ENCODE data around the gene RDM1. TPM values are rescaled to one million over a fixed set of nuclear protein-coding genes. Genes with fewer than 3 reads are reported as not detected.

The RDM1 gene
- total RNA-seq, 1 donor: not detected

- Histone ChIP-seq H3K27me3 (ENCODE audit: insufficient read depth, low read length) (no peaks in the 10 kb centered on the region), H3K9me3 (ENCODE audit: low read depth, low read length) (no peaks in the 10 kb centered on the region), H3K4me1 (ENCODE audit: insufficient read depth, low read length) (peaks cover 86% of the 10 kb centered on the region), H3K4me3 (ENCODE audit: low read length) (no peak overlapping the region)
Measured at GRCh38 chr17:35895636-35896587, 34.7 kb downstream of the RDM1 start.

DNA sequence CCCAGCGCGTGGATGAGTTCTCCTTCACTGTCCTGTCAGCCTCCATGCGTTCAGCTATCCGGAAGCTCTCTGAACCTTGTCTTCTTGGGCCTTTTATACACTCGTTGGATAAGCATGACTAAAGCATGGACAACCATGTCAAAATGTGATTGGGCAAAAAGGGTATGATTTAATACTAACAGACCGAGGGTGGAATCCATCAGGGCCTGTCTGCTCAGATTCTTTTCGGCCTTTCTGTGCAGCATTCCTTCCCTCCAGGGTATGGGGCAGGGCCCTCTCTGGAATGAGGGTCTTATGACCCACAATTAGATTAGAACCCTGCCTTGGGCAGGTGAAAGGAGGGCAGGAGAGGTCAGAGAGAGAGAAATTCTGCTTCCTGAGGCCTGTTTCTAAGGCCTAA, 36.4 kb downstream of the RDM1 start:
- Histone ChIP-seq H3K4me3 (ENCODE audit: low read length) (no peak overlapping the region), H3K4me1 (ENCODE audit: insufficient read depth, low read length) (peaks cover 84% of the 10 kb centered on the region), H3K9me3 (ENCODE audit: low read depth, low read length) (no peaks in the 10 kb centered on the region), H3K27me3 (ENCODE audit: insufficient read depth, low read length) (no peaks in the 10 kb centered on the region)

DNA sequence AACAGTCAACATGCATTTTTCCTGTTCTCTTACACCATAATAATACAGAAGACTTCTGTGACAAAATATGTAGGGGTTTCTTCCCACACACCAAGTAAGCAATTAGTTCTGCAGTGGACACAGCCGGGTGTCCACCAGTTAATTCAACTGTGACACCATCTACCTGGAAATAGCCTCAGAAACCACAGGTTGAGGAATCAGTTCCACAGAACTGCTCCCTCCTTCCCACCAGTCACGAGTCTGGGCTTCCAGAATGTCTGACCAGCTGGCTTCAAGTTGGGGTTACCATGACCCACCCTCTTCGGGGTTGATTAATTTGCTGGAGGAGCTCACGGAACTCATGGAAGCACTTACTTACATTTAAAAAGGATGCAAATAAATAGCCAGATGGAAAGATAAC, 36.8 kb downstream of the RDM1 start:
- no peak overlapping the region for H3K4me3 ChIP-seq (ENCODE audit: low read length)
- no peaks in the 10 kb centered on the region for H3K27me3 ChIP-seq (ENCODE audit: insufficient read depth, low read length)
- H3K4me1 ChIP-seq (ENCODE audit: insufficient read depth, low read length): peaks cover 80% of the 10 kb centered on the region

DNA sequence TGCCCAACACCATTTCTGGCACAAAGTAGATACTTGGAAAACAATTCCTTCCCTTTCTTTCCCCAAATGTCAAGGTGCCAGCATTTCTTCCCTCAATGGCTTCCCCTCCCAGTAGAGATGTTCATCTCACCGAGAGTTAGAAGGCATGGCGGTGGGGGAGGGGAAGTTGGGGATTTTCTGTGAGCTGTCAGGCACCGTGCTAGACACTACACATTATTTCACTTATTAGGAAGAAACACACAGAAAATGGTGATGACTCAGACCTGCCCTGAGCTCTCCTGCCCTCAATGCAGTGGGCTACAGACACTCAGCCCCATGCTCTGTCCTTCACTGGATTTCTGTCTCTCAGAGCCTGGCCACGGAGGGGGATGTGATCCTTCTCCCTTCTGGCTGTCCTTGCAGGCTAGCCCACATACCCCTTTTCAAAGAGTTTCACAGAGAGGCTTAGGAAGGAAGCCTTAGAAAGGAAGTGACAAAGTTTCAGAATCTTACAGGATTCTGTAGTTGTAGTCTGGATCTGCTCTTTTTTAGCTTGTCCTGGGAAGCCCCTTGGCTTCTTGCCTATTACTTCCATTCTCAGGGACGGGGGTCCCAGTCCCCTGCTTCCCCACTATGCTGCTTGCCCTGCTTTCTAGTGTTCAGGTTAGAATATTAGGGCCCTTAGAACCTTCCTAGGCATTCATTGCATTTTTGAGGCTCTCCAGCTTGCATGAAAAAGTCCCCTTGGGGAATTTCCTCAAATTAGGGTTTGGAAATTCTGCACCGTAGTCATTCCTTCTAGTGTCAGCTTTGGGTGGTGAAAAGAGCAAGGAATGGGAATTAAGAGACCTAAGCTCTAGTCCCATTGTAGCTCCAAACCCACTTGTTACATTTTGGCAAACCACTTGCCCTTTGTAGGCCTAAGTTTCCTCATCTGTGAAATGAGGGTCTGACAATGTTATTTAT, 38.2 kb downstream of the RDM1 start:
- no peak overlapping the region for H3K4me3 ChIP-seq (ENCODE audit: low read length)
- H3K4me1 ChIP-seq (ENCODE audit: insufficient read depth, low read length): peaks cover 66% of the 10 kb centered on the region
- H3K27me3 ChIP-seq (ENCODE audit: insufficient read depth, low read length): no peaks in the 10 kb centered on the region

More for the DNA sequence above, 36.8 kb downstream of the RDM1 start:
- H3K9me3 ChIP-seq (ENCODE audit: low read depth, low read length): no peaks in the 10 kb centered on the region

DNA sequence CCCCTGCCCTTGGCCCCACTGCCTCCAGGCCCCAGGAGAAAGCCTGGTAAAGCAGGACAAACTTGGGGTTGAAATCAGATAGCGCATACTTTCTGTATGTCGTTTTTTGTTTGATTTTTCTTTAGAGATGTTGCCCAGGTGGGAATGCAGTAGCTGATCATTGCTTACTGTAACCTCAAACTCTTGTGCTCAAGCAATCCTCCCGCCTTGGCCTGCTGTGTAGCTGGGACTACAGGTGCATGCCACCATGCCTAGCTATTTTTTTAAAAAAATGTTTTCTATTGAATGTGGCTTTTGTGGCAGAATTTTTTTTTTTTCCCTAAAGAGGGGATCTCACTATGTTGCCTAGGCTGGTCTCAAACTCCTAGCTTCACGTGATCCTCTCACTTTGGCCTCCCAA, 39.3 kb downstream of the RDM1 start:
- no peaks in the 10 kb centered on the region for H3K9me3 ChIP-seq (ENCODE audit: low read depth, low read length)
- peaks cover 55% of the 10 kb centered on the region for H3K4me1 ChIP-seq (ENCODE audit: insufficient read depth, low read length)
- no peak overlapping the region for H3K4me3 ChIP-seq (ENCODE audit: low read length)
- no peaks in the 10 kb centered on the region for H3K27me3 ChIP-seq (ENCODE audit: insufficient read depth, low read length)

More for the DNA sequence above, 38.2 kb downstream of the RDM1 start:
- no peaks in the 10 kb centered on the region for H3K9me3 ChIP-seq (ENCODE audit: low read depth, low read length)

DNA sequence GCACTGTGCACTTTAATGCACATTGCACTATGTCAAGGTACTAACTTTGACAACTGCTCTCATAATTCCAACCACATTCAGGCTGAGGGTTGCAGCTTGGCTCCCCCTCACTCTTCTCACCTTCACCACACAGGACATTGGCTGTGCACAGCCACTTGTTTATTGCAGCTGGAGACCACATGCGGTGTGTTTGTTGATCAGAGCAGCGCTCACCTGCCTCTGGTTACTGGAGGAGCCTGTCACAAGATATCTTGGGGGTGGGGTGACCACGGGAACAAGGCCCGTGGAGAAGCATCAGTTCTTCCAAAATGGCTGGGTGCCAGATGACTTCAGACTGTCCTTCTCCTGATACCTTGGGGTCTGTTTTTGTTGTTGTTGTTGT, 39.8 kb downstream of the RDM1 start:
- Histone ChIP-seq H3K4me3 (ENCODE audit: low read length) (no peak overlapping the region), H3K27me3 (ENCODE audit: insufficient read depth, low read length) (no peaks in the 10 kb centered on the region), H3K9me3 (ENCODE audit: low read depth, low read length) (no peaks in the 10 kb centered on the region), H3K4me1 (ENCODE audit: insufficient read depth, low read length) (peaks cover 50% of the 10 kb centered on the region)

GRCh38 chr17:35889818-35890773, 40.5 kb downstream of the RDM1 start:
- no peaks in the 10 kb centered on the region for H3K9me3 ChIP-seq (ENCODE audit: low read depth, low read length)
- H3K4me3 ChIP-seq (ENCODE audit: low read length): no peak overlapping the region
- peaks cover 43% of the 10 kb centered on the region for H3K4me1 ChIP-seq (ENCODE audit: insufficient read depth, low read length)
- H3K27me3 ChIP-seq (ENCODE audit: insufficient read depth, low read length): no peaks in the 10 kb centered on the region

DNA sequence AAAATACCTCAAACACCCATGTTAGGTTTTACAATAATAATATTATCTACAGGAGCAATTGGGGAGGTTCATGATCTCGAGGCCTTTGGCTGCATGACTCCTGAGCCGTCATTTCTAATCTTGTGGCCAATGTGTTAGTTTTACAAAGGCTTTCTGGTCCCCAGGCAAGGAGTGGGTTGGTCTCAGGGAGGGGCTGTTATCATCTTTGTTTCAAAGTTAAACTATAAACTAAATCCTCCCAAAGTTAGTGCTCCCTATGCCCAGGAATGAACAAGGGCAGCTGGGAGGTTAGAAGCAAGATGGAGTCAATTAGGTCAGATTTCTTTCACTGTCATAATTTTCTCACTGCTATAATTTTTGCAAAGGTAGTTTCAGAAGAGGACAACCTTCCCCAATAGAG, 41.3 kb downstream of the RDM1 start:
- H3K9me3 ChIP-seq (ENCODE audit: low read depth, low read length): no peaks in the 10 kb centered on the region
- no peak overlapping the region for H3K4me3 ChIP-seq (ENCODE audit: low read length)
- peaks cover 41% of the 10 kb centered on the region for H3K4me1 ChIP-seq (ENCODE audit: insufficient read depth, low read length)
- H3K27me3 ChIP-seq (ENCODE audit: insufficient read depth, low read length): no peaks in the 10 kb centered on the region

DNA sequence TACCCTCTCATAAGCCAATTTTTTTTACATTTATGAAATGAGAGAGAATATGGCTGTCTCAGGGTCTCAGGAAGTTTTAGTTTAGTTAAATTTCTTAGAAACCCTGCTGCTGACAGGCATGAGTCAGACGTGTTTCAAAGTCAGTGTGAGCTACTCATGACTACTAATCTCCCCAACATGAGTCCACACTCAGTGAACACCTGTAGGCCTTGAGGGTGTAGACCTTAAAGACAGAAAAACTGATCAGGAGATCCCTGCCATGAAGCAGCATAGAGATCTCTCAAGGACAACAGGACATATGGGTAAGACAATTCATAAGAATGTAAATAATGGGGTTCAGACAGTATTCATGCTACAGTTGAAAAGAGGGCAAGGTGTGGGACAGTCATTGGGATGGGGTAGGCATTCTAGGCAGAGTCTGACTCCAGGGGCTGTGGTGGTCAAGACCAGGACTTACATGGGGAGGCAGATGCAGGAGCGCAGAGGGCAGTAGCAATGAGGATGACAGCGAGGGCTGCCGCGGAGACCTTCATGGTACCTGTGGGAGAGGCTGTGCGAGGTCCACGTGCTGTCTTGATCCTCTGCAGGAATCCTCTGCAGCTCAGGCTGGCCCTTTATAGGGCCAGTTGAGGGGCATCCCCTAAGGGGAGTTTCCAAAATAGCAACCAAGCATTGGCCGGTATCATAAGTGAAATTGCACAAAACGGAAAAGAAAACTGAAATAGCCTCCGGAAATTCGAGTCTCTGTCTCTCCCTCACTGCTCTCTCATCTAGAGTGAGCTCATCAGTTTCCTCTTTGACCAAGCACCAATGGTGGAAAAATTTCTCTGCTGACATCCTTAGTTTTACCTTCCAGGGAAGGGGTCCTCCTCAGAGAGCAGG, 50.6 kb downstream of the RDM1 start, which contains the start of gene CCL5:
TSS of gene CCL5 (minus strand) at position 588 of the 882 bp plus-strand sequence.
- peaks cover 10% of the 10 kb centered on the region for H3K4me1 ChIP-seq (ENCODE audit: insufficient read depth, low read length)
- peak within 1 kb of the TSS; percentile 38 for H3K4me3 ChIP-seq (ENCODE audit: low read length)
- no peaks in the 10 kb centered on the region for H3K9me3 ChIP-seq (ENCODE audit: low read depth, low read length)
- no peaks in the 10 kb centered on the region for H3K27me3 ChIP-seq (ENCODE audit: insufficient read depth, low read length)

DNA sequence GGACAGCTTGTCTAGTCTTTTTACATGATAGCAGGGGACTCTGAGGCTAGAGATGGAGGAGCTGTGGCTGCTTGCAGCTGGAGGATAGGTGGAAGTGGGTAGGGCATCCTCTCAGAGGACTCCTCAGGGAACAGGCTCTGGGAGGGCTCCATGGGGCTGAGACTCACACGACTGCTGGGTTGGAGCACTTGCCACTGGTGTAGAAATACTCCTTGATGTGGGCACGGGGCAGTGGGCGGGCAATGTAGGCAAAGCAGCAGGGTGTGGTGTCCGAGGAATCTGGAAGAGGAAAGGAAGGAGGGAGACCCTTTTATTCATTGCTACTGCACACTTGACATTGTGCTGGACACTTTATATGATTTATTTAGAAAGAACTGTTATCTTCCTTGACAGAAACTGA, 52.2 kb downstream of the RDM1 start:
- peaks cover 10% of the 10 kb centered on the region for H3K4me1 ChIP-seq (ENCODE audit: insufficient read depth, low read length)
- H3K27me3 ChIP-seq (ENCODE audit: insufficient read depth, low read length): no peaks in the 10 kb centered on the region
- H3K4me3 ChIP-seq (ENCODE audit: low read length): peak overlapping the region; percentile 38
- no peaks in the 10 kb centered on the region for H3K9me3 ChIP-seq (ENCODE audit: low read depth, low read length)

DNA sequence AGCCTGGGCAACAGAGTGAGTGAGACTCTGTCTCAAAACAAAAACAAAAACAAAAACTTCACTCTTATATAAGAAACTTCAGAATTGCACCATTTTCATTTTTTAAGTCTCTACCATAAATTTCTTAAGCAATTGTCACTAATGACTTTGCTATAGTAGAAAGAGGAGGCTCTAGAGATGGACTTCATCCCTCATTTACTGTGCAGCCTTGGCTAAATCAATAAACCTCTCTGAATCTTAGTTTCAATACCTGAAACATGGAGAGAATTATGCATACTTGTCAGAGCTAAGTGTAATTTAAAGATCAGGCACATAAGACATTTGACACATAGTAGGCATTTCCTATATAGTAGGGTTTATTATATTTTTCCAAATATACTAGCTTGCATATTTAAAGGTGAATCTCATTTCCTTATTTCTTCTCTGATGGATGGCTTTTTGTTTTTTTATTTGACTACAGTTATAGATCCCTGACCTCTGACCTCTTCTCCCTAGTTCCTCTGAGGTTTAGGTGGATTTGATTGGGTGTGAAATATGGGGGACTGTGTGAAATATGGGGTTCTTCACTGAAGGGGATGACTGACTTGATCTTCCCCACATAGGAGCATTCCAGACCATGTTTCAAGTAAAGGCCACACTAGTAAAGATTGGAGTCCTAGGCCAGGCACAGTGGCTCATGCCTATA, 53.1 kb downstream of the RDM1 start:
- Histone ChIP-seq H3K4me3 (ENCODE audit: low read length) (no peak overlapping the region), H3K9me3 (ENCODE audit: low read depth, low read length) (no peaks in the 10 kb centered on the region), H3K4me1 (ENCODE audit: insufficient read depth, low read length) (peaks cover 10% of the 10 kb centered on the region), H3K27me3 (ENCODE audit: insufficient read depth, low read length) (no peaks in the 10 kb centered on the region)

DNA sequence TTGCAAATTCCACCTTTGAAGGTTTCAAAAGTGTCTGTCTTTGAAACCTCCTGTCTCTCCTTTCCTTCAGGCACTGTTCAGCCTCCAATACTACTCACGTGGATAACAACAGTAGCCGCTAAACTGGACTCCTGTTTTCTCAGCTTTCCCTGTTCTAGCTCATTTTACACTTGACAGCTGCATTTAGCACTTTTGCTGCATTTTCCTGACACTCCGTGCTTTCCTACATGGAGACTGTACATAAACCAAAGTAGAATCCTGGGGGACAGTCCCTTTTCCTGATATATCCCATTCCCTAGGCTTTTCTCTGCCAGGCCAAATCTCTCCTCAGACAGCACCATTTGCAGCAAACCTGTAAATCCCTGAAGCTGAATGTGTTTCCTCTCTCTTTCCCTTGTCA, 54.0 kb downstream of the RDM1 start:
- Histone ChIP-seq H3K4me3 (ENCODE audit: low read length) (no peak overlapping the region), H3K27me3 (ENCODE audit: insufficient read depth, low read length) (no peaks in the 10 kb centered on the region), H3K9me3 (ENCODE audit: low read depth, low read length) (no peaks in the 10 kb centered on the region), H3K4me1 (ENCODE audit: insufficient read depth, low read length) (peaks cover 12% of the 10 kb centered on the region)

DNA sequence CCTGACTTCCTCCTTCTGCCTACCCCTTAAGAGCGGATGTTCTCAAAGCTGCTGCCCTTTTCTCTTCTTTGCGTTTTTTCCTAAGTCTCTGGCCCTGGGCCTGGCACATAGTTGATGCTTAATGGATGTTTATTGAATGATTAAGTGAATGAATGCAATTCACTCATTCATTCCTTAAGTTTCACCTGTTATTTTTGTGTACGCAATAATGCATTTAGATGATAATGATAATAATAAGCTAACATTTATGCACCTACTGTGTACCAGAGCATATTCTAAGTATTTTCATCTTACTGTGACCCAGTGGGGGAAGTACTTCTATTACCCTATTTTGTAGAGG, 54.8 kb downstream of the RDM1 start:
- peaks cover 17% of the 10 kb centered on the region for H3K4me1 ChIP-seq (ENCODE audit: insufficient read depth, low read length)
- H3K27me3 ChIP-seq (ENCODE audit: insufficient read depth, low read length): no peaks in the 10 kb centered on the region
- peak overlapping the region; percentile 0 for H3K4me3 ChIP-seq (ENCODE audit: low read length)
- H3K9me3 ChIP-seq (ENCODE audit: low read depth, low read length): no peaks in the 10 kb centered on the region

Data from mononuclear cell (primary cell).